Retinal pigment epithelial cell (primary cell): ENCODE measurements around the gene PHRF1.

ENCODE experiments used
- DNase-seq: peaks from one replicate; pipeline ENCODE4 v3.0.0-alpha.2; 2010; ENCODE audit warnings: low read depth
- H3K4me3 ChIP-seq: 2 replicates; pipeline ENCODE4 v1.5.1; 2011; ENCODE audit warnings: mild to moderate bottlenecking, low read length, control low read depth, moderate library complexity
- CTCF ChIP-seq: conservative IDR thresholded peaks from 2 replicates; pipeline ENCODE4 v1.5.1; 2011; ENCODE audit warnings: low read depth, low read length, control low read depth, inconsistent platforms

The PHRF1 gene

GRCh38 chr11:656866-657265 is 80.6 kb downstream of the PHRF1 start:
- no peak for DNase-seq
- TF ChIP-seq CTCF: no peak

DNA sequence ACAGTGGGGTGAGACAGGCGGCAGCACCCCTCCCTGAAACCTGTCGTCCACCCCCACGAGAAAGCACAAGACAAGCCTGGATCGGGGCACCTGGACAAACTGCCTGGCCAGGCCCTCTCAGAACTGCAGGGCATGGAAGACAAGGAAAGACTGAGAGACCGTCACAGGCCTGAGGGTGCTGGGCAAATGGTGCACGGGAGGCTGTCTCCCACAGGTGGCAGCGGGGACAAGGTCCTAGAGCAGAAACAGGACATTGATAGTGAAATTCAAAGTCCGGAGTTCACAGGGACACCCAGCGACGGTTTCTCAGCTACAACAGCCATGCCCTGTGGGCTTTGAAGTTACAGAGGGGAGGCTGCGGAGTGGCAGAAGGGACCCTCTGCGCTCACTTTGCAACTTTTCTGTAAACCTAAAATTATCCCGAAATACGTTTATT is 81.4 kb downstream of the PHRF1 start:
- no peak for TF ChIP-seq CTCF
- no peak for DNase-seq
- no peak overlapping the region for H3K4me3 ChIP-seq

More at GRCh38 chr11:656866-657265, 80.6 kb downstream of the PHRF1 start:
- H3K4me3 ChIP-seq: no peak overlapping the region

DNA sequence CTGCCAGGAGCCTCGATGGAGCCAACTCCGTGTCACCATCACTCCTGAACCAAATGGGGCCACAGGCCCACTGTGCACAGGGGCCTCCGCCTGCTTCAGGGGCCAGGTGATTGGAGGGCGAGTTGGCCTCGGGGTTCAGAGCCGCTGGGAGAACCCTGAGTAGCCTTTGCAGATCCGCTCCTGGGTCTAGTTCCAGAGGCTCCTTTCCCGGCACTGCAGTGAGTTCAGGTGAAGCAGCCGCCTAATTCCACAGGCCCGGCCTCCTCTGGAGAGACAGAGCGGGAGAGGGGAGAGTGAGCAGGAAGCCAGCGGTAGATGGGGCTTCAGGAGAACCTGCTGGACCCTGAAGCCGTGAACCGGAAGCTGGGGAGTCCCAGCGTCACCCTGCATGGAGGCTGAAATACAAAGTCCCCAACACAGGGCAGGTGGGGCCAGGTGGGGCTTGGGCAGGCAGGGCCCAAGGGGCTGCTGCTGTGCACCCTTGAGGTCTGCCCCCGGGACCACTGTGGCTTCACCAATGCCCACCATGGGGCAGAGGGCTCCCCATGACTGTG is 83.3 kb downstream of the PHRF1 start:
- no peak overlapping the region for H3K4me3 ChIP-seq
- TF ChIP-seq CTCF: no peak

DNA sequence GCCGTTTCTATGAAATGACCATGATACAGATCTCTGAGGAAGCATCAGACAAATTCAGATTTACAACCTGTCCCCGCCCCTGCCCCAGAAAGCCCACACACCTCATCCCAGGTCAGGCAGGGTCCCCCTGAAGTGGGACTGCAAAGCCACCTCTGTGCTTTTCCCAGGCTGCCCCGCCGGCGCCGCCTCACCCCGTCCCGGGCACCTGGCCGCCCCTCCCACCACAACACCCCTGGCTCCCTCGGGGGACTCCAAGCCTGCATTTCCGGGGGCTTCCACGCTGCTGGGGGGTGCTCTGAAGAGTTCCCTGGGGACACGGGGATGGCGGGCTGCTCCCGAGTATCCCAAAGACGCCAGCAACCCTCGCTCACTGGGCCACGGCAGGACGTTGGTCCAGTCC is 84.0 kb downstream of the PHRF1 start:
- TF ChIP-seq CTCF: no peak

More for the DNA sequence above, 83.3 kb downstream of the PHRF1 start:
- no peak for DNase-seq

GRCh38 chr11:660681-661444 is 84.6 kb downstream of the PHRF1 start:
- no peak for DNase-seq
- no peak overlapping the region for H3K4me3 ChIP-seq
- no peak for TF ChIP-seq CTCF

More for the DNA sequence above, 84.0 kb downstream of the PHRF1 start:
- no peak for DNase-seq
- no peak overlapping the region for H3K4me3 ChIP-seq
